Measurements from ENCODE around the gene SERINC2. TPM values are rescaled to one million over a fixed set of nuclear protein-coding genes. Genes with fewer than 3 reads are reported as not detected.

The SERINC2 gene
- total RNA-seq, 1 donor from 2014 or later = 5.9 TPM

GRCh38 chr1:31433396-31433930 lies 20.4 kb downstream of the SERINC2 start:
- DNase-seq (ENCODE audit: low read depth in 2 of 2) = no peak

DNA sequence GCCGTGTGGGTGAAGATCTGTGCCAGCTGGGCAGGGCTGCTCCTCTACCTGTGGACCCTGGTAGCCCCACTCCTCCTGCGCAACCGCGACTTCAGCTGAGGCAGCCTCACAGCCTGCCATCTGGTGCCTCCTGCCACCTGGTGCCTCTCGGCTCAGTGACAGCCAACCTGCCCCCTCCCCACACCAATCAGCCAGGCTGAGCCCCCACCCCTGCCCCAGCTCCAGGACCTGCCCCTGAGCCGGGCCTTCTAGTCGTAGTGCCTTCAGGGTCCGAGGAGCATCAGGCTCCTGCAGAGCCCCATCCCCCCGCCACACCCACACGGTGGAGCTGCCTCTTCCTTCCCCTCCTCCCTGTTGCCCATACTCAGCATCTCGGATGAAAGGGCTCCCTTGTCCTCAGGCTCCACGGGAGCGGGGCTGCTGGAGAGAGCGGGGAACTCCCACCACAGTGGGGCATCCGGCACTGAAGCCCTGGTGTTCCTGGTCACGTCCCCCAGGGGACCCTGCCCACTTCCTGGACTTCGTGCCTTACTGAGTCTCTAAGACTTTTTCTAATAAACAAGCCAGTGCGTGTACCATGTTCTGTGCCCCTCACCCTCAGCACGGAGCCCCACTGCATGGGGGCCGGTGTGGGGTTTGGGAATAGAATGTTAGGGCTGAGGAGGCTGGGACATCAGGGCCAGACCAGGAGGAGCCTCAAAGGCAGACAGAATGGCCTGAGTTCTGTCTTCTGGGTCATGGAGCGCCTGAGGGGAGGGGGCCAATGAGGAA lies 21.3 kb downstream of the SERINC2 start:
- DNase-seq (ENCODE audit: low read depth in 2 of 2) = no peak

DNA sequence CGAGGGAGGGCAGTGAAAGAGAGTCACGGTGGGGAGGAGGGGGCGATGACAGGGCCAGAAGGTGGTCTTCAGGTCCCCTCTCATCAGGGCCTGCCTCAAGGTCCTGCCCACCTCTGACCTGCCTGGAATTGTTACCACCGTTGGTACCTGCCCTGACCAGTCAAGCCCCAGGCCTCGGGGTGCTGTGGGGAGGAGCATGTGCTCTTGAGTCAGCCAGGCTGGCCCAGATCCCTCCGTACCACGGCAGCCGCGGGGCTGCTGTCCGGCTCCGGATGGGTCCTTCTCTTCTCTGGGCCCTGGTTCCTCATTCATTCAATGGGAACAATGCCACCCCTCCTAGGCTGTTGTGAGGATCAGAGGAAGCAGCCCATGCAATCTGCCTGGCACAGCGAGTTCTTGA lies 22.0 kb downstream of the SERINC2 start:
- DNase-seq (ENCODE audit: low read depth in 2 of 2) = no peak

DNA sequence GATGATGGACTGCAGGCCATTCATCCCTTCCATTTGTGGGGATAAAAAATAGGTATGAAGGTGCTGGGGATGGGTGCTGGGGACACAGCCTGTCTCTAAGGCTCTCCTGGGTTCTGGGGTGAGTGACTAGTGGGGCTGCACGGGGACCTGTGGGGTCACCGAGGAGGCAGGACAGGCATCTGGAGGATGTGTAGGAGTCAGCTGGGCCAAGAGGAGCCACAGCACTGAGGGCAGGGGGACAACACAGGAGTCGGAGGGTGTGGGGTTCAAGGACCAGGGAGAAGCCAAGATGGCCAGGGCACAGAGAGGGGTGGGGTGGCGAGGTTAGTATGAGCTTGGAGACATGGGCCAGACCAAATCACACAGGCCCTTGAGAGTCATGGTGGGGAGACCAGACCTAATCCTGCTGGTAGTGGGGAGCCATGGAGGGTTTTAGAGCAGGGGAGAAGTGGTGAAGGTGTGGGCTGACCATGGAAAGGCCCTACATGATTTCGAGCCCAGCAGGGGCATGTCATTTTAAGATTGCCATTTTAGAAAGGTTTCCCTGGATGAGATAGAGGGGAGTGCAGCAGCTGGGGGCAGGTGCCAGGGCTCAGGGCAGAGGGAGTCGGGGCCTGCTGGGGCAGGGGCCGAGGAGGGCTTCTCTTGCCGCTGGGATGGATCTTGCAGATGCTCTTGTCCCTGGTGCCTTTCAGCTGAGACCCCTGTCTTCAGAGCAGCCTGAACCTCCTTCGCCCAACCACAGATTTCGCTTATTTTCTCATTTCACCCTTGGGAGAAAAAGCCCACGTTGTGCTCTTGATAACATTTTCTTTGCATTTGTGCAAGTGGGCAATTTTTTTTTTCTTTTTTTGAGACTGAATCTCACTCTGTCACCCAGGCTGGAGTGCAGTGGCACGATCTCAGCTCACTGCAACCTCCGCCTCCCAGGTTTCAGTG lies 22.7 kb downstream of the SERINC2 start:
- DNase-seq (ENCODE audit: low read depth in 2 of 2) = no peak

DNA sequence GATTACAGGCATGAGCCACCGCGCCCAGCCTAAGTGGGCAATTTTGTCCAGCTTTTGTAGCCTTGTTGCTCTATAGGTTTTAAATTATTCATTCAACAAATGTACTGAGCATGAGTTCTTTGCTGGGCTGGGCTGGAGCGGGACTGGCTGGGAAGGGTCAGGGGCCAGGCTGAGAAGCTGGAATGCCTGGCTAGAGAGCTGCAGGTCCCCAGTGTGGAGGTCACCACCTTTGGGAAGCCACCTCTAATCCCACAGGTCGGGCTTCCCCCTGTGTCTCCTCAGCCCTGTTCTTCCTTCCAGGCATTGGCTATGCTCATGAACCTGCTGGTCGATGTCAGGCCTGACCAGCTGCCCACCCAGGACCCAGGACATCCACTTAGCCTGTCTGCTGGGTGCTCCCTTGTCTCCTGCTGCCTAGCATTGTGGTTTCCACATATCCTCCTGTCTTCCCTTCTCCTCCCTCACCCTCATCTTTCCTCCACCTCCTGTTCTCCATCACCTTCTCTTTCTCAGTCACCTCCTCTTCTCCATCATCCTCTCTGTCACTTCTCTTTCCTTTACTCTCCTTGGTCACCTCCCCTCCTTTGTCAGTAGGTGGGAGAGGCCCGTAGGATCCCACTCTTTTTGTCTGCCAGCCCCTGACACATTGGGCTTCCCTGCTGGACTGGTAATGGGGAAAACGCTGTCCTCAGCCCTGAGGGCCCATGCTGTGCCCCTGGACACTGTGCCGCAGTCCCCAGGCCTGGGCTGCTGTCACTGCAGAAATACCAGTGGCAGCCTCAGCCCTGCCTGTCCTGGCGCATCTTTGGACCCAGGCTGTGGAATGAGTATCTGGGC lies 23.8 kb downstream of the SERINC2 start:
- no peak for DNase-seq (ENCODE audit: low read depth in 2 of 2)

- no peak for DNase-seq (ENCODE audit: low read depth in 2 of 2)
Measured at GRCh38 chr1:31437433-31438037, 24.5 kb downstream of the SERINC2 start.

GRCh38 chr1:31439276-31439675 lies 26.3 kb downstream of the SERINC2 start:
- no peak for DNase-seq (ENCODE audit: low read depth in 2 of 2)

- no peak for DNase-seq (ENCODE audit: low read depth in 2 of 2)
Measured at GRCh38 chr1:31441073-31441472, 28.1 kb downstream of the SERINC2 start.

GRCh38 chr1:31441558-31441957 lies 28.5 kb downstream of the SERINC2 start:
- no peak for DNase-seq (ENCODE audit: low read depth in 2 of 2)

- DNase-seq (ENCODE audit: low read depth in 2 of 2) = no peak
Measured at GRCh38 chr1:31441970-31442647, 29.1 kb downstream of the SERINC2 start.

DNA sequence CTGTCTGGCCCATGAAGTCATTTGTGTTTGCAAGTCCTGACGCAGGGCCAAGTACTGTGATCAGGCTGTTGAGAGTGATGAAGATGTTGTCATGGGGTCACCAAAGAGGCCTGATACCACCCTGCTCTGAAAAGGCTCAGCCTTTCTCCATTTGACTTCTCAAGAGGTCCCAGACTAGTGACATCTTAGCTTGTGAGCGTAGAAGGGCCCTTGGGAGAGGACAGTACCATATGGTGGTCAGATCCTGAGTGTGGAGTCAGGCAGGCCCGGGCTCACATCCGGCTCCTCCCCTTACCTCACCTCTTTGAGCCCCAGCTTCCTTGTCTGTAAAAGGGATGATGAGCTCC lies 29.6 kb downstream of the SERINC2 start:
- DNase-seq (ENCODE audit: low read depth in 2 of 2) = no peak

GRCh38 chr1:31443673-31444072 lies 30.7 kb downstream of the SERINC2 start:
- no peak for DNase-seq (ENCODE audit: low read depth in 2 of 2)

DNA sequence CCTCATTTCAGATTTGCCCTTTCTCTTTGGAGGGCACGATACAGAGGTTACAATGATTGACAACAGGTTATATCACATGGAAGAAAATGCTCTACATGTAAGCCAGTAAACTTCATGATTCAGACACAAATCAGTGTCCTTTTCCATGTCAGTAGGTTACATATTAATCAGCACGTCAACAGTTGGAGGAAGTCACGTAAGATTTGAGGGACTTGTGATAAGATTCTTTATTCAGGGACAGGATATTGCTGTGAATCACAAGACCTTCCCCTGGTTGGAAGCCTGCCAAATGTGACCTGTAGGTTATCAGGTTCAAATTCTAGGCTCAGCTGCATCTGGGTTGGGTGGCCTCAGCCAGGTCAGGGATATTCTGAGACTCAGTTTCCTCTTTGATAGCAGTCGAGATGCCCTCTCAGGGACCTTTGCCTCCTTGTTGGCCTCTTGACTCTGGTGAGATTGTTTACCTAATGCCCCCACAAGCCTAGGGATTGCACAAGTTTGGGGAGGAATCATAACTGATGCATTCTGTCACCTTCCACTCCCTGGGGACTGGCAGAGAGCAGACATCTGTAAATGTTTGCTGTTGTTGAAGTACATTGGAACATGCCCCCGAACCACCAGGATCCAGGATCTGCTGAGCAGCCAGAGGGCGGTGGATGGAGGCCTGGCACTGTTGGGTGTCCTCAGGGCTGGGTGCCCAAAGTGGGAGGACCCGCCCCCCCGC lies 31.9 kb downstream of the SERINC2 start:
- DNase-seq (ENCODE audit: low read depth in 2 of 2) = peak; percentile 16 to 79

- DNase-seq (ENCODE audit: low read depth in 2 of 2) = no peak
Measured at GRCh38 chr1:31445951-31446350, 32.9 kb downstream of the SERINC2 start.

- DNase-seq (ENCODE audit: low read depth in 2 of 2) = peak in 1 of 2 donors; percentile 9
Measured at GRCh38 chr1:31447210-31447609, 34.2 kb downstream of the SERINC2 start.

DNA sequence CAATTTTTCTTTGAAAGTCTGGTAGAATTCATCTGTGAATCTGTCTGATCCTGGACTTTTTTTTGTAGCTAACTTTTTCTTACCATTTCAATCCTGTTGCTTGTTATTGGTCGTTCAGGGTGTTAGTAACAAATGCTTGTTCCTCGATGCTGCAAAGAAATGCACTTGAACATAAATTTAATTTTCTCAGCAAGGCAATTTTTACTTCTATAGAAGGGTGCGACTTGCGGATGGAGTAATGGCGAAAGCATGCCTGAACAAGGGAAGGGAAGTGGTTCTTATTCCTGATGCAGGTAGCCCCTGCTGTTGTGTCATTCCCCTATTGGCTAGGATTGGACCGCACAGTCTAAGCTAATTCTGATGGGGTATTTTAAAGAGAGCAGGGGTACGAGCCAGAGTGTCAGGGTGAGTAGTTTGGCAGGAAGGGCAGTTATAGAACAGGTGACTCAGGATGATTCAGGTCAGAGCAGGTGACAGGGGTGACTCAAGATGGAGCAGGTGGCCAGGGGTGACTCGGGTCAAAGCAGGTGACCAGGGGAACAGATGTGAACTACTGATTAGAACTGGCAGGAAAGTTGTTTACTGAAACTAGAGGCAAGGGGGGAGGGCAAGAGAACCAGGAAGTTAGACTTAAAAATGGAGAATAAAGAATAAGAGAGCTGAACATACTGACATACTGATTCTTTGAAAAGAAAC lies 40.5 kb downstream of the SERINC2 start:
- no peak for DNase-seq (ENCODE audit: low read depth in 2 of 2)

- no peak for DNase-seq (ENCODE audit: low read depth in 2 of 2)
Measured at GRCh38 chr1:31458287-31458896, 45.4 kb downstream of the SERINC2 start.

- DNase-seq (ENCODE audit: low read depth in 2 of 2) = peak in 1 of 2 donors; percentile 28
Measured at GRCh38 chr1:31460027-31460426, 47.0 kb downstream of the SERINC2 start.

Measured in dermis microvascular lymphatic vessel endothelial cell (primary cell).